GM18505 (cell line): ENCODE measurements around the gene GTPBP6.
"Not testable (repeated sequence)": the region's sequence is repeated elsewhere in the genome, so short reads cannot be mapped to it uniquely, and the experiment has no call there.

Experiments
- ATAC-seq: cut with Tn5 transposase; IDR thresholded peaks from one replicate; pipeline ENCODE4 v1.9.1; 2021; ENCODE audit not compliant: unreplicated experiment
- POLR2A ChIP-seq: IDR thresholded peaks from 4 replicates; pipeline ENCODE4 v1.6.1; 2011; ENCODE audit warnings: borderline replicate concordance; ENCODE audit not compliant: insufficient read depth, insufficient read length; ENCODE audit errors: extremely low read depth

Gene GTPBP6

DNA sequence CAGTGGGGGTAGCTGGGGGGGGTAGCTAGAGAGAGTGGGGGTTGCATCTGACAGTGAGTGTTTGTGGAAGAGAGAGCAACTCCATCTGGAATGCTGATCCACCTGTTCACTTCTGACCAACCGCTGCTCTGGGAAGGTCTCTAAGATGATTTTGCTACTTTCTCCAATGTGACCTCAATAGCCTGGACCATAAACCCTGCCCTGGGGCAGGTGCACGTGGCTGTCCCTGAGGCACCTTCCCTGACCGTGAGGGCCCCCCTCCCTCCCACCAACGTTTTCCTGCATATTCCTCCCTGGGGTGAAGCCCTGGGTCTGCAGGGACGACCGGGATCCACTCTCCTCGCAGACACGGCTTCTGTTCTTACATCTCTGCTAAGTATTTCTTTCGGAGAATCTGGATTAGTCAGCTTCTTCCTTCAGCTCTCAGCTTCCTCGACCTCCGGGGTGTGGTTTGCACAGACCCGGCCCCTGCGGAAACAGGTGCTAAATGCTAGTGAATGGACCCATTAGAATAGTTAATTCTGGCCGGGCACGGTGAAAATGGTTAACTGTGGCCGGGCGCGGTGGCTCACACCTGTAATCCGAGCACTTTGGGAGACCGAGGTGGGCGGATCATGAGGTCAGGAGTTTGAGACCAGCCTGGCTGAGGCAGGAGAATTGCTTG lies 58.8 kb downstream of the GTPBP6 start:
- no peak for TF ChIP-seq POLR2A
- ATAC-seq: no peak

GRCh38 chrX:258291-259040 lies 60.1 kb downstream of the GTPBP6 start:
- no peak for ATAC-seq
- no peak for TF ChIP-seq POLR2A

GRCh38 chrX:257681-258289 lies 60.8 kb downstream of the GTPBP6 start:
- no peak for TF ChIP-seq POLR2A
- no peak for ATAC-seq

DNA sequence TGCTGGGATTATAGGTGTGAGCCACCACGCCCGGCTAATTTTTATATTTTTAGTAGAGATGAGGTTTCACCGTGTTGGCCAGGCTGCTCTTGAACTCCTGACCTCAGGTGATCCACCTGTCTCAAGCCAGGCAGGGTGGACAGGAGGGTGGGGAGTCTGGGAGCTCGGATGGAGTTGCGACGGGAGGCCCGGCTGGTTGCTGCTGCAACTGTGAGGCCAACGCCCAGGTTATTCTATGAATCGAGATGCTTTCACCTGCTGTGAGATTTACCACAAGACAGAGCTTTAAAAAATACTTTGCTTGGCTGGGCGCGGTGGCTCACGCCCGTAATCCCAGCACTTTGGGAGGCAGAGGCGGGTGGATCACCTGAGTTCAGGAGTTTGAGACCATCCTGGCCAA lies 61.5 kb downstream of the GTPBP6 start:
- ATAC-seq: not testable (repeated sequence)

- ATAC-seq: no peak
- no peak for TF ChIP-seq POLR2A
These were observed 62.7 kb downstream of the GTPBP6 start for GRCh38 chrX:255923-256331.
